HG03520 (cell line): ENCODE data around the gene ZSWIM5.
"Not testable (repeated sequence)": the region's sequence is repeated elsewhere in the genome, so short reads cannot be mapped to it uniquely, and the experiment has no call there.

Experiments used
- ATAC-seq: cut with Tn5 transposase; IDR thresholded peaks from one replicate; pipeline ENCODE4 v1.9.1; 2021; ENCODE audit warnings: mild to moderate bottlenecking, moderate library complexity; ENCODE audit not compliant: unreplicated experiment

The ZSWIM5 gene

GRCh38 chr1:45008076-45008475 is 198.3 kb downstream of the ZSWIM5 start:
- ATAC-seq, result no peak

GRCh38 chr1:45007311-45007710 is 199.1 kb downstream of the ZSWIM5 start:
- no peak for ATAC-seq

- no peak for ATAC-seq
Observed at GRCh38 chr1:45005761-45006160, 200.6 kb downstream of the ZSWIM5 start.

GRCh38 chr1:45004281-45004920 is 202.0 kb downstream of the ZSWIM5 start:
- no peak for ATAC-seq

GRCh38 chr1:45003741-45004140 is 202.7 kb downstream of the ZSWIM5 start:
- ATAC-seq, result no peak

GRCh38 chr1:45002650-45003645 is 203.5 kb downstream of the ZSWIM5 start:
- ATAC-seq, result no peak

GRCh38 chr1:45001576-45001975 is 204.8 kb downstream of the ZSWIM5 start:
- not testable (repeated sequence) for ATAC-seq

GRCh38 chr1:45001011-45001481 is 205.4 kb downstream of the ZSWIM5 start:
- ATAC-seq, result no peak

GRCh38 chr1:44999232-44999631 is 207.2 kb downstream of the ZSWIM5 start:
- no peak for ATAC-seq

GRCh38 chr1:44995467-44996238 is 210.8 kb downstream of the ZSWIM5 start:
- no peak for ATAC-seq

GRCh38 chr1:44994309-44994898 is 212.0 kb downstream of the ZSWIM5 start:
- ATAC-seq, result no peak

- no peak for ATAC-seq
Observed at GRCh38 chr1:44988531-44989156, 217.8 kb downstream of the ZSWIM5 start.

- no peak for ATAC-seq
Observed at GRCh38 chr1:44985747-44986359, 220.6 kb downstream of the ZSWIM5 start.

- ATAC-seq, result not testable (repeated sequence)
Observed at GRCh38 chr1:44977372-44977771, 229.0 kb downstream of the ZSWIM5 start.

GRCh38 chr1:44976252-44976651 is 230.2 kb downstream of the ZSWIM5 start:
- ATAC-seq, result no peak

GRCh38 chr1:44973645-44974044 is 232.8 kb downstream of the ZSWIM5 start:
- ATAC-seq, result no peak

- ATAC-seq, result no peak
Observed at GRCh38 chr1:44970317-44970716, 236.1 kb downstream of the ZSWIM5 start.
